Erythroblast (primary cell): ENCODE results near the gene FCAMR.

Source experiments
- GATA1 ChIP-seq: IDR thresholded peaks from 2 replicates; pipeline ENCODE4 v1.6.1; 2011; ENCODE audit warnings: low read depth, mild to moderate bottlenecking, control low read depth, low read length, moderate library complexity
- POLR2A ChIP-seq: IDR thresholded peaks from 2 replicates; pipeline ENCODE4 v1.6.1; 2011; ENCODE audit warnings: mild to moderate bottlenecking, low read length

- TF ChIP-seq POLR2A (no peak), GATA1 (no peak)
Measured at GRCh38 chr1:206962272-206962671, 8.0 kb downstream of the FCAMR start.
